Spinal cord (tissue), 10 donors: ENCODE data around the gene HAS3. TPM values are rescaled to one million over a fixed set of nuclear protein-coding genes. Genes with fewer than 3 reads are reported as not detected.

ENCODE experiments used
- DNase-seq, 6 donors: peaks; one replicate each; pipeline versions ENCODE4 v3.0.0 to v3.0.0-alpha.2; 2013 to 2015; ENCODE audit warnings: low spot score in 6 of 6, low read depth in 4 of 6
- H3K27ac ChIP-seq: one replicate; pipeline ENCODE4 v1.5.1; 2013; ENCODE audit warnings: low read depth, low read length, control low read depth
- H3K27me3 ChIP-seq: one replicate; pipeline ENCODE4 v1.6.1; 2013; ENCODE audit warnings: low read length; ENCODE audit not compliant: control insufficient read depth, insufficient read depth
- H3K36me3 ChIP-seq: one replicate; pipeline ENCODE4 v1.6.1; 2013; ENCODE audit warnings: low read length; ENCODE audit not compliant: control insufficient read depth, insufficient read depth
- H3K4me1 ChIP-seq: one replicate; pipeline ENCODE4 v1.6.1; 2013; ENCODE audit warnings: low read length; ENCODE audit not compliant: control insufficient read depth, insufficient read depth
- H3K4me3 ChIP-seq: one replicate; pipeline ENCODE4 v1.5.1; 2013; ENCODE audit warnings: low read depth, low read length, control low read depth
- H3K9me3 ChIP-seq: one replicate; pipeline ENCODE4 v1.6.1; 2013; ENCODE audit warnings: low read length; ENCODE audit not compliant: control insufficient read depth, insufficient read depth
- WGBS: methylation state at CpG from one replicate; pipeline ENCODE4 v1.1.5; 2013; ENCODE audit warnings: missing lambda C conversion rate; ENCODE audit not compliant: insufficient coverage; 5-methylcytosine and 5-hydroxymethylcytosine counted together
- polyA plus RNA-seq, 2 donors: library from polyadenylated mRNA; unstranded; fragments of 120-200 nt; gene quantifications; one replicate each; pipeline ENCODE4 v1.2.1, GENCODE V29; 2013; ENCODE audit not compliant: insufficient read length in 2 of 2
- total RNA-seq, 2 donors: library from RNA; depleted of rRNA in 1 of 2; stranded (reverse); fragments of 120-200 nt in 1 of 2; fragments of >200 nt in 1 of 2; gene quantifications; one replicate each; pipeline versions ENCODE4 v1.2.3 to v1.2.4, GENCODE V29; 2013 to 2014
- donor health status: healthy.

The HAS3 gene
- total and polyA plus RNA-seq, 4 donors, result 1.4 to 6.6 (median 3.7) TPM

GRCh38 chr16:69108064-69108904 lies 2.8 kb downstream of the HAS3 start:
- peaks cover 39% of the 10 kb centered on the region for H3K36me3 ChIP-seq
- DNase-seq, result peak in 1 of 6 donors; percentile 74
- H3K27ac ChIP-seq, result no peak overlapping the region
- peak overlapping the region; percentile 43 for H3K4me3 ChIP-seq
- H3K4me1 ChIP-seq, result peaks cover 38% of the 10 kb centered on the region
- WGBS, result 20% methylated on average over 8 of the region's 9 CpGs
- H3K27me3 ChIP-seq, result peaks cover 17% of the 10 kb centered on the region
- no peaks in the 10 kb centered on the region for H3K9me3 ChIP-seq

GRCh38 chr16:69108905-69109252 lies 3.4 kb downstream of the HAS3 start:
- Histone ChIP-seq H3K36me3 (peaks cover 45% of the 10 kb centered on the region), H3K27ac (no peak overlapping the region), H3K4me1 (peaks cover 38% of the 10 kb centered on the region), H3K27me3 (peaks cover 17% of the 10 kb centered on the region), H3K4me3 (no peak overlapping the region), H3K9me3 (no peaks in the 10 kb centered on the region)
- no peak for DNase-seq
- WGBS, result 91% methylated on average over 4 of the region's 4 CpGs

GRCh38 chr16:69109486-69110270 lies 4.2 kb downstream of the HAS3 start:
- Histone ChIP-seq H3K27ac (no peak overlapping the region), H3K27me3 (peaks cover 17% of the 10 kb centered on the region), H3K36me3 (peaks cover 53% of the 10 kb centered on the region), H3K4me1 (peaks cover 38% of the 10 kb centered on the region), H3K9me3 (no peaks in the 10 kb centered on the region), H3K4me3 (no peak overlapping the region)
- 95% methylated on average over 41 of the region's 48 CpGs for WGBS
- no peak for DNase-seq

- Histone ChIP-seq H3K4me3 (no peak overlapping the region), H3K36me3 (peaks cover 60% of the 10 kb centered on the region), H3K27me3 (peaks cover 15% of the 10 kb centered on the region), H3K27ac (no peak overlapping the region), H3K9me3 (no peaks in the 10 kb centered on the region), H3K4me1 (peaks cover 34% of the 10 kb centered on the region)
- 87% methylated on average over 6 of the region's 7 CpGs for WGBS
- DNase-seq, result no peak
Measured at GRCh38 chr16:69110406-69110805, 5.0 kb downstream of the HAS3 start.

- 91% methylated on average over 5 of the region's 6 CpGs for WGBS
- H3K4me3 ChIP-seq, result no peak overlapping the region
- H3K9me3 ChIP-seq, result no peaks in the 10 kb centered on the region
Measured at GRCh38 chr16:69111216-69111875, 5.9 kb downstream of the HAS3 start.

GRCh38 chr16:69111876-69112230 lies 6.4 kb downstream of the HAS3 start:
- 92% methylated on average over 5 of the region's 5 CpGs for WGBS
- no peak overlapping the region for H3K27ac ChIP-seq
- H3K36me3 ChIP-seq, result peaks cover 65% of the 10 kb centered on the region
- H3K27me3 ChIP-seq, result peaks cover 11% of the 10 kb centered on the region
- no peak for DNase-seq
- H3K4me3 ChIP-seq, result no peak overlapping the region
- no peaks in the 10 kb centered on the region for H3K9me3 ChIP-seq
- H3K4me1 ChIP-seq, result peaks cover 25% of the 10 kb centered on the region

More at GRCh38 chr16:69111216-69111875, 5.9 kb downstream of the HAS3 start:
- Histone ChIP-seq H3K27ac (no peak overlapping the region), H3K36me3 (peaks cover 64% of the 10 kb centered on the region), H3K4me1 (peaks cover 30% of the 10 kb centered on the region), H3K27me3 (peaks cover 13% of the 10 kb centered on the region)
- no peak for DNase-seq

GRCh38 chr16:69112285-69113129 lies 7.1 kb downstream of the HAS3 start:
- Histone ChIP-seq H3K4me3 (no peak overlapping the region), H3K9me3 (no peaks in the 10 kb centered on the region), H3K27ac (no peak overlapping the region), H3K36me3 (peaks cover 67% of the 10 kb centered on the region), H3K4me1 (peaks cover 19% of the 10 kb centered on the region), H3K27me3 (peaks cover 6% of the 10 kb centered on the region)
- no peak for DNase-seq
- 44% methylated on average over 6 of the region's 6 CpGs for WGBS

GRCh38 chr16:69113216-69113615 lies 7.8 kb downstream of the HAS3 start:
- Histone ChIP-seq H3K36me3 (peaks cover 73% of the 10 kb centered on the region), H3K27me3 (no peaks in the 10 kb centered on the region), H3K9me3 (no peaks in the 10 kb centered on the region), H3K27ac (no peak overlapping the region), H3K4me3 (no peak overlapping the region), H3K4me1 (peaks cover 12% of the 10 kb centered on the region)
- 96% methylated on average over 6 of the region's 7 CpGs for WGBS
- no peak for DNase-seq
